Measurements from ENCODE around the gene ABCG5. TPM values are rescaled to one million over a fixed set of nuclear protein-coding genes. Genes with fewer than 3 reads are reported as not detected.

Gene ABCG5
- total and polyA plus RNA-seq, 2 experiments from 2014 or later: 0.08 TPM; not detected in 1

DNA sequence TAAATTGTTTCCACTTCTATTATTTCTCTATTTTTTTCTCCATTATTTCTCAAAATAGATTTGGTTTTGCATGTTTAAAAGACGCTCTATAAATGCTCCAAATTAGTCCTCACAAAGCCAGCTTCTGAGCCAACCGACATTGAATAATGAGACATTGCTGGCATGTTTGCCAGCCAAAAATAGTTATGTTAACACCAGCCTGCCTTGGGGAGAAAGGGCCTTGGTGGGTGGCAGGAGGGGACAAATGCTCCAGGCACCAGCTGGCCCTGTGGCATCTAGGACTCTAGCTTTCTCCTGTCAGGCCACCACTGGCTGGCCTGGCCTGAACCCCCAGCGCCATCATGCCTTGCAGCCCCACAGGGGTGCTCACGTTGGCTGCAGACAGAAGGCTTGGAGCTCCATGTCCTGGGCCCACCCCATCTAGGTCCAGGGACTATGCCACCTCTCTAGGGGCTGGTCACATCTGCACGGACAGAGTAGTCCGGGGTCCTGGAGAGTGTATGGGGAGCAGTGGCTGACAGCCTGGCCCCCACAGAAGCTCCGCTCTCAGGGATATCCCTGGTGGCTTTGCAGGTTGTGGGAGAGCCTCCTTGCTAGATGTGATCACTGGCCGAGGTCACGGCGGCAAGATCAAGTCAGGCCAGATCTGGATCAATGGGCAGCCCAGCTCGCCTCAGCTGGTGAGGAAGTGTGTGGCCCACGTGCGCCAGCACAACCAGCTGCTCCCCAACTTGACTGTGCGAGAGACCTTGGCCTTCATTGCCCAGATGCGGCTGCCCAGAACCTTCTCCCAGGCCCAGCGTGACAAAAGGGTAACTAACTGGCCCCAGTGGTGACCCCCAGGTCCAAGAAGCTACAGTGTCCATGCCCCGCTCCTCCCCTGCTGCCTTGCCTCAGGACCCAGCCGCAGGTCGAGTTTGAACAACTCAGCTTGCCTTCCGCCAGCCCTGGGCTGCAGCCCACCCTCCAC, 12.7 kb upstream of the ABCG5 start:
- no peaks in the 10 kb centered on the region for H3K9me3 Mint-ChIP-seq
- no peaks in the 10 kb centered on the region for H3K4me1 Mint-ChIP-seq
- DNase-seq (ENCODE audit: low spot score): no peak

More for the DNA sequence above, 12.7 kb upstream of the ABCG5 start:
- Mint-ChIP-seq H3K4me3 (no peak overlapping the region), H3K27ac (no peak overlapping the region; the same call in 1 of the 2 replicates), H3K36me3 (ENCODE audit: low read depth) (no peaks in the 10 kb centered on the region), H3K27me3 (ENCODE audit: insufficient read depth, low read depth, poor library complexity) (peaks cover 5% of the 10 kb centered on the region)
- Histone ChIP-seq H3K27ac (ENCODE audit: low read depth) (no peak overlapping the region), H3K27me3 (ENCODE audit: insufficient read depth) (0 out of 2 replicates have a peak, but pooled peaks cover 4% of the 10 kb centered on the region), H2AFZ (no peak overlapping the region), H3K9me2 (ENCODE audit: insufficient read depth) (no peaks in the 10 kb centered on the region), H3K4me1 (ENCODE audit: insufficient read depth) (no peaks in the 10 kb centered on the region), H3K79me2 (replicated peaks; ENCODE audit: insufficient read depth) (no peaks in the 10 kb centered on the region), H3K4me2 (no peak overlapping the region), H4K20me1 (replicated peaks; ENCODE audit: insufficient read depth) (no peaks in the 10 kb centered on the region), H3K36me3 (ENCODE audit: insufficient read depth) (no peaks in the 10 kb centered on the region), H3F3A (replicated peaks; ENCODE audit: low read depth) (no peaks in the 10 kb centered on the region), H3K4me3 (no peak overlapping the region)
- ATAC-seq: no peak
- TF ChIP-seq ZNF331 (CRISPR knock-in tag; IDR thresholded peaks at IDR 0.05; ENCODE audit: low read depth) (no peak), JUNB (IDR thresholded peaks at IDR 0.05; ENCODE audit: unreplicated experiment) (no peak), STAT1 (IDR thresholded peaks at IDR 0.05; ENCODE audit: unreplicated experiment) (no peak), EZH2 (IDR thresholded peaks at IDR 0.05; ENCODE audit: low read depth, unreplicated experiment) (no peak), EZH2phosphoT487 (IDR thresholded peaks at IDR 0.05; ENCODE audit: unreplicated experiment) (no peak), CREB1 (CRISPR knock-in tag; IDR thresholded peaks at IDR 0.05; ENCODE audit: low read depth) (no peak), POLR2AphosphoS5 (IDR thresholded peaks at IDR 0.05; ENCODE audit: low read depth) (no peak), ZNF114 (CRISPR knock-in tag; IDR thresholded peaks at IDR 0.05) (no peak)
- TF ChIP-seq, protein P1, sequence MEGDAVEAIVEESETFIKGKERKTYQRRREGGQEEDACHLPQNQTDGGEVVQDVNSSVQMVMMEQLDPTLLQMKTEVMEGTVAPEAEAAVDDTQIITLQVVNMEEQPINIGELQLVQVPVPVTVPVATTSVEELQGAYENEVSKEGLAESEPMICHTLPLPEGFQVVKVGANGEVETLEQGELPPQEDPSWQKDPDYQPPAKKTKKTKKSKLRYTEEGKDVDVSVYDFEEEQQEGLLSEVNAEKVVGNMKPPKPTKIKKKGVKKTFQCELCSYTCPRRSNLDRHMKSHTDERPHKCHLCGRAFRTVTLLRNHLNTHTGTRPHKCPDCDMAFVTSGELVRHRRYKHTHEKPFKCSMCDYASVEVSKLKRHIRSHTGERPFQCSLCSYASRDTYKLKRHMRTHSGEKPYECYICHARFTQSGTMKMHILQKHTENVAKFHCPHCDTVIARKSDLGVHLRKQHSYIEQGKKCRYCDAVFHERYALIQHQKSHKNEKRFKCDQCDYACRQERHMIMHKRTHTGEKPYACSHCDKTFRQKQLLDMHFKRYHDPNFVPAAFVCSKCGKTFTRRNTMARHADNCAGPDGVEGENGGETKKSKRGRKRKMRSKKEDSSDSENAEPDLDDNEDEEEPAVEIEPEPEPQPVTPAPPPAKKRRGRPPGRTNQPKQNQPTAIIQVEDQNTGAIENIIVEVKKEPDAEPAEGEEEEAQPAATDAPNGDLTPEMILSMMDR (conservative IDR thresholded peaks at IDR 0.05; ENCODE audit: low read depth in 2 of 2): no peak
- TF ChIP-seq, protein P2, sequence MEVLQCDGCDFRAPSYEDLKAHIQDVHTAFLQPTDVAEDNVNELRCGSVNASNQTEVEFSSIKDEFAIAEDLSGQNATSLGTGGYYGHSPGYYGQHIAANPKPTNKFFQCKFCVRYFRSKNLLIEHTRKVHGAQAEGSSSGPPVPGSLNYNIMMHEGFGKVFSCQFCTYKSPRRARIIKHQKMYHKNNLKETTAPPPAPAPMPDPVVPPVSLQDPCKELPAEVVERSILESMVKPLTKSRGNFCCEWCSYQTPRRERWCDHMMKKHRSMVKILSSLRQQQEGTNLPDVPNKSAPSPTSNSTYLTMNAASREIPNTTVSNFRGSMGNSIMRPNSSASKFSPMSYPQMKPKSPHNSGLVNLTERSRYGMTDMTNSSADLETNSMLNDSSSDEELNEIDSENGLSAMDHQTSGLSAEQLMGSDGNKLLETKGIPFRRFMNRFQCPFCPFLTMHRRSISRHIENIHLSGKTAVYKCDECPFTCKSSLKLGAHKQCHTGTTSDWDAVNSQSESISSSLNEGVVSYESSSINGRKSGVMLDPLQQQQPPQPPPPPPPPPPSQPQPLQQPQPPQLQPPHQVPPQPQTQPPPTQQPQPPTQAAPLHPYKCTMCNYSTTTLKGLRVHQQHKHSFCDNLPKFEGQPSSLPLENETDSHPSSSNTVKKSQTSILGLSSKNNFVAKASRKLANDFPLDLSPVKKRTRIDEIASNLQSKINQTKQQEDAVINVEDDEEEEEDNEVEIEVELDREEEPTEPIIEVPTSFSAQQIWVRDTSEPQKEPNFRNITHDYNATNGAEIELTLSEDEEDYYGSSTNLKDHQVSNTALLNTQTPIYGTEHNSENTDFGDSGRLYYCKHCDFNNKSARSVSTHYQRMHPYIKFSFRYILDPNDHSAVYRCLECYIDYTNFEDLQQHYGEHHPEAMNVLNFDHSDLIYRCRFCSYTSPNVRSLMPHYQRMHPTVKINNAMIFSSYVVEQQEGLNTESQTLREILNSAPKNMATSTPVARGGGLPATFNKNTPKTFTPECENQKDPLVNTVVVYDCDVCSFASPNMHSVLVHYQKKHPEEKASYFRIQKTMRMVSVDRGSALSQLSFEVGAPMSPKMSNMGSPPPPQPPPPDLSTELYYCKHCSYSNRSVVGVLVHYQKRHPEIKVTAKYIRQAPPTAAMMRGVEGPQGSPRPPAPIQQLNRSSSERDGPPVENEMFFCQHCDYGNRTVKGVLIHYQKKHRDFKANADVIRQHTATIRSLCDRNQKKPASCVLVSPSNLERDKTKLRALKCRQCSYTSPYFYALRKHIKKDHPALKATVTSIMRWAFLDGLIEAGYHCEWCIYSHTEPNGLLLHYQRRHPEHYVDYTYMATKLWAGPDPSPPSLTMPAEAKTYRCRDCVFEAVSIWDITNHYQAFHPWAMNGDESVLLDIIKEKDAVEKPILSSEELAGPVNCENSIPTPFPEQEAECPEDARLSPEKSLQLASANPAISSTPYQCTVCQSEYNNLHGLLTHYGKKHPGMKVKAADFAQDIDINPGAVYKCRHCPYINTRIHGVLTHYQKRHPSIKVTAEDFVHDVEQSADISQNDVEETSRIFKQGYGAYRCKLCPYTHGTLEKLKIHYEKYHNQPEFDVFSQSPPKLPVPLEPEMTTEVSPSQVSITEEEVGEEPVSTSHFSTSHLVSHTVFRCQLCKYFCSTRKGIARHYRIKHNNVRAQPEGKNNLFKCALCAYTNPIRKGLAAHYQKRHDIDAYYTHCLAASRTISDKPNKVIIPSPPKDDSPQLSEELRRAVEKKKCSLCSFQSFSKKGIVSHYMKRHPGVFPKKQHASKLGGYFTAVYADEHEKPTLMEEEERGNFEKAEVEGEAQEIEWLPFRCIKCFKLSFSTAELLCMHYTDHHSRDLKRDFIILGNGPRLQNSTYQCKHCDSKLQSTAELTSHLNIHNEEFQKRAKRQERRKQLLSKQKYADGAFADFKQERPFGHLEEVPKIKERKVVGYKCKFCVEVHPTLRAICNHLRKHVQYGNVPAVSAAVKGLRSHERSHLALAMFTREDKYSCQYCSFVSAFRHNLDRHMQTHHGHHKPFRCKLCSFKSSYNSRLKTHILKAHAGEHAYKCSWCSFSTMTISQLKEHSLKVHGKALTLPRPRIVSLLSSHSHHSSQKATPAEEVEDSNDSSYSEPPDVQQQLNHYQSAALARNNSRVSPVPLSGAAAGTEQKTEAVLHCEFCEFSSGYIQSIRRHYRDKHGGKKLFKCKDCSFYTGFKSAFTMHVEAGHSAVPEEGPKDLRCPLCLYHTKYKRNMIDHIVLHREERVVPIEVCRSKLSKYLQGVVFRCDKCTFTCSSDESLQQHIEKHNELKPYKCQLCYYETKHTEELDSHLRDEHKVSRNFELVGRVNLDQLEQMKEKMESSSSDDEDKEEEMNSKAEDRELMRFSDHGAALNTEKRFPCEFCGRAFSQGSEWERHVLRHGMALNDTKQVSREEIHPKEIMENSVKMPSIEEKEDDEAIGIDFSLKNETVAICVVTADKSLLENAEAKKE (CRISPR knock-in tag; IDR thresholded peaks at IDR 0.05): no peak
- TF ChIP-seq, protein P3, sequence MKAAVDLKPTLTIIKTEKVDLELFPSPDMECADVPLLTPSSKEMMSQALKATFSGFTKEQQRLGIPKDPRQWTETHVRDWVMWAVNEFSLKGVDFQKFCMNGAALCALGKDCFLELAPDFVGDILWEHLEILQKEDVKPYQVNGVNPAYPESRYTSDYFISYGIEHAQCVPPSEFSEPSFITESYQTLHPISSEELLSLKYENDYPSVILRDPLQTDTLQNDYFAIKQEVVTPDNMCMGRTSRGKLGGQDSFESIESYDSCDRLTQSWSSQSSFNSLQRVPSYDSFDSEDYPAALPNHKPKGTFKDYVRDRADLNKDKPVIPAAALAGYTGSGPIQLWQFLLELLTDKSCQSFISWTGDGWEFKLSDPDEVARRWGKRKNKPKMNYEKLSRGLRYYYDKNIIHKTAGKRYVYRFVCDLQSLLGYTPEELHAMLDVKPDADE (IDR thresholded peaks at IDR 0.05): no peak
